H1 (cell line): ENCODE measurements around the gene TRIM9. TPM values are rescaled to one million over a fixed set of nuclear protein-coding genes. Genes with fewer than 3 reads are reported as not detected.

Experiments
- KDM4A ChIP-seq: IDR thresholded peaks from one replicate; pipeline ENCODE4 v1.7.1; 2012; ENCODE audit warnings: low read depth, mild to moderate bottlenecking, moderate library complexity, low read length, inconsistent platforms; ENCODE audit not compliant: severe bottlenecking
- PHF8 ChIP-seq: fragments of 200-600 bp; sonication (generic); conservative IDR thresholded peaks from 2 replicates; pipeline ENCODE4 v1.7.1; 2012; ENCODE audit warnings: low read depth, mild to moderate bottlenecking, inconsistent platforms, low read length, moderate library complexity
- polyA plus RNA-seq, 7 experiments: library from polyadenylated mRNA; depleted of rRNA in 3 of 7; stranded (reverse) in 5 of 7; unstranded in 2 of 7; fragments of >200 nt in 5 of 7; fragments of 200-250 nt in 2 of 7; gene quantifications; 1 replicate in 5 of 7; 2 replicates in 1 of 7; 4 replicates in 1 of 7; pipeline versions ENCODE4 v1.2.1 to v1.2.3, GENCODE V29; 2011 to 2013; ENCODE audit warnings: missing spikeins in 2 of 7, mixed read lengths in 2 of 7
- total RNA-seq: library from RNA; stranded (reverse); fragmentation: NEBNext Ultra II Directional; extraction: Animal tissue kit (Norgen Biotek cat#: 25700); gene quantifications from 2 replicates; pipeline ENCODE4 v1.2.1, GENCODE V29; 2021
- TF ChIP-seq, protein P1 (sequence below): IDR thresholded peaks from 2 replicates; pipeline ENCODE4 v1.6.1; 2012; ENCODE audit warnings: low read length, inconsistent platforms

The TRIM9 gene
- total and polyA plus RNA-seq, 2 of the 8 experiments (the other 6 are each of a cell fraction or from before 2014, with no cell fraction given): 2.7 to 5.4 TPM

- TF ChIP-seq, protein P1, sequence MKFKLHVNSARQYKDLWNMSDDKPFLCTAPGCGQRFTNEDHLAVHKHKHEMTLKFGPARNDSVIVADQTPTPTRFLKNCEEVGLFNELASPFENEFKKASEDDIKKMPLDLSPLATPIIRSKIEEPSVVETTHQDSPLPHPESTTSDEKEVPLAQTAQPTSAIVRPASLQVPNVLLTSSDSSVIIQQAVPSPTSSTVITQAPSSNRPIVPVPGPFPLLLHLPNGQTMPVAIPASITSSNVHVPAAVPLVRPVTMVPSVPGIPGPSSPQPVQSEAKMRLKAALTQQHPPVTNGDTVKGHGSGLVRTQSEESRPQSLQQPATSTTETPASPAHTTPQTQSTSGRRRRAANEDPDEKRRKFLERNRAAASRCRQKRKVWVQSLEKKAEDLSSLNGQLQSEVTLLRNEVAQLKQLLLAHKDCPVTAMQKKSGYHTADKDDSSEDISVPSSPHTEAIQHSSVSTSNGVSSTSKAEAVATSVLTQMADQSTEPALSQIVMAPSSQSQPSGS: no peak
- TF ChIP-seq PHF8: no peak
- TF ChIP-seq KDM4A: no peak
- TF ChIP-seq, all 59 proteins: peak for 0
These were observed 127.8 kb downstream of the TRIM9 start (continued) for GRCh38 chr14:50967103-50967502.
